Chondrocyte (in vitro differentiated cells): ENCODE data around the gene COL19A1. TPM values are rescaled to one million over a fixed set of nuclear protein-coding genes. Genes with fewer than 3 reads are reported as not detected.

ENCODE experiments used
- DNase-seq: peaks from one replicate; pipeline ENCODE4 v3.0.0; 2021; ENCODE audit warnings: mixed read lengths, low spot score
- H3K27ac Mint-ChIP-seq: one replicate; pipeline ENCODE4 v1.8.0; 2021; ENCODE audit warnings: mild to moderate bottlenecking, moderate library complexity, mixed read lengths; ENCODE audit not compliant: unreplicated experiment
- H3K27me3 Mint-ChIP-seq: 2 replicates; pipeline ENCODE4 v1.8.0; 2021; ENCODE audit warnings: low read depth, mixed read lengths
- H3K36me3 Mint-ChIP-seq: 2 replicates; pipeline ENCODE4 v1.8.0; 2021; ENCODE audit warnings: low read depth, mixed read lengths
- H3K4me1 Mint-ChIP-seq: 2 replicates; pipeline ENCODE4 v1.8.0; 2021; ENCODE audit warnings: low read depth, mild to moderate bottlenecking, mixed read lengths
- H3K4me3 Mint-ChIP-seq: one replicate; pipeline ENCODE4 v1.8.0; 2021; ENCODE audit warnings: mild to moderate bottlenecking, moderate library complexity, mixed read lengths; ENCODE audit not compliant: unreplicated experiment
- H3K9me3 Mint-ChIP-seq: 2 replicates; pipeline ENCODE4 v1.8.0; 2021; ENCODE audit warnings: low read depth, mixed read lengths
- CTCF ChIP-seq: fragments of 200-600 bp; sonication (generic); IDR thresholded peaks from 2 replicates; pipeline ENCODE4 v1.5.0; 2021; ENCODE audit warnings: antibody characterized with exemption, mild to moderate bottlenecking, moderate library complexity
- total RNA-seq: library from RNA; stranded (reverse); gene quantifications from 3 replicates; pipeline ENCODE4 v1.2.1, GENCODE V29; 2021

COL19A1 gene
- total RNA-seq, 1 donor from 2014 or later, result 2.0 TPM

DNA sequence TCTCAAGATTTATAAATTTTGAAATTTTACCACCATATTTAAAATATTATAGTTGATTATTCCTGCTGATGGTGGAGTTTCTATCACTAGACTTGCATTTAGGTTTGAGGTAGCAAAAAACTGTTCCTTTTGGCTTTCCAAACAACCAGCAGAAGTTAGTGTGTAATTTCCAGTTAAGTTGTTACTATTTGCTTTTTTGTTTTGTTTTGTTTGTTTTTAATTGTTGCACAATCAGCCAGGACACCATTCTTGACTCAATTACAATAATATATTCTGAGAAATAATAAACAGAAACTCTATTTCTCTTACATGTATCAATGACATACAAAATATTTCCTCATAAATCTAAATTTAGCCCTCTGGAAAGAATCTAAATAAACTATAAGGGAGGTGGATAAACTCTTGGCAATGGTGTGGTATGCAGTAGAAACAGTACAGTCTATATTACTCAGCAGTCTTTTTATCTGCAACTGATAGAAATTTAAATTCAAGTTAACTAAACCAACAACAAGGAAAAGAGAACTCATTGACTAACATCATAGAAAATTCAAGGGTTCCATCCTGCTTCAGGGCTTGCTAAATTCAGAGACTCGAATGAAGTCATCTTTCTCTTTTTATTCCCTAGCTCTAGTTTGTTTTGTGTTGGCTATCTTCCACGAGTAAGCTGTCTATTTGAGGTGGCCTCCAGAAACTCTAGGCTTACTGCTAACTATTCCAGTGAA, 19.4 kb upstream of the COL19A1 start:
- no peak for TF ChIP-seq CTCF
- Mint-ChIP-seq H3K9me3 (no peaks in the 10 kb centered on the region), H3K27ac (no peak overlapping the region), H3K4me3 (no peak overlapping the region), H3K36me3 (no peaks in the 10 kb centered on the region), H3K4me1 (peaks cover 9% of the 10 kb centered on the region), H3K27me3 (peaks cover 3% of the 10 kb centered on the region)
- no peak for DNase-seq

DNA sequence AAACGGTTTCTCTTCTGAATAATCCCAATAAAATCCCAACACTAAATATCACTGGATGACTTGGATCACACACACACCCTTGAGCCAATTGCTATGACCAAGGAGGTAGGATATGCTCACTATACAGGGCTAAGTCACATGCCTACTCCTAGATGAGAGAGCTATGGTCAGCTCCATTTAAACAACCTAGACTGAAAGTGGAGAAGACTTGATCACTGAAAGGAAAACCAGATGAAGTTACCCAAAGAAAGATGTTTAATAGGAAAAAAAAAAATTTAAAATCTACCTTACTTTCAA, 18.9 kb upstream of the COL19A1 start:
- H3K4me3 Mint-ChIP-seq, result no peak overlapping the region
- H3K4me1 Mint-ChIP-seq, result peaks cover 9% of the 10 kb centered on the region
- peaks cover 3% of the 10 kb centered on the region for H3K27me3 Mint-ChIP-seq
- peaks cover 2% of the 10 kb centered on the region for H3K9me3 Mint-ChIP-seq
- TF ChIP-seq CTCF, result no peak
- no peaks in the 10 kb centered on the region for H3K36me3 Mint-ChIP-seq
- DNase-seq, result no peak
- no peak overlapping the region for H3K27ac Mint-ChIP-seq

- peaks cover 6% of the 10 kb centered on the region for H3K36me3 Mint-ChIP-seq
- no peak overlapping the region for H3K4me3 Mint-ChIP-seq
- no peak for DNase-seq
- H3K27ac Mint-ChIP-seq, result no peak overlapping the region
- peaks cover 9% of the 10 kb centered on the region for H3K4me1 Mint-ChIP-seq
- H3K9me3 Mint-ChIP-seq, result peaks cover 12% of the 10 kb centered on the region
- no peaks in the 10 kb centered on the region for H3K27me3 Mint-ChIP-seq
- TF ChIP-seq CTCF, result no peak
Measured at GRCh38 chr6:69848552-69848951, 17.8 kb upstream of the COL19A1 start.

DNA sequence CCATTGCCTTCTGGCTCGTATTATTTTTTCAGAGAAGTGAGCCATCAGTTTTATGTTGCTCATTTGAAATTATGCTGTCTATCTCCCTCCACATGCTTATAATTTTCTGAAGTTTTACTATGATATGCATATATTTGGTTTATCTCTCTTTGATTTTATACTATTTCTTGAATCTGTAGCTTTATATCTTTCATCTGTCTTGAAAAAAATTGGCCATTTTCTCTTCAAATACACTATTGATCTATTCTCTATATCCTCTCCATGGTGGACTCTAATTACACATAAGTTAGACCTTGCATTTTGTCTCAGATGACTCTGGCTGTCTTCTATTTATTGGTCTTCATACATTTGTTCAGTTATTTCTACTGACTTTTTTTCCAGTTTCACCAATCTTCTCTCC, 13.7 kb upstream of the COL19A1 start:
- Mint-ChIP-seq H3K36me3 (peaks cover 6% of the 10 kb centered on the region), H3K4me3 (no peak overlapping the region), H3K9me3 (peaks cover 13% of the 10 kb centered on the region), H3K27me3 (no peaks in the 10 kb centered on the region), H3K27ac (peak overlapping the region; percentile 50), H3K4me1 (no peaks in the 10 kb centered on the region)
- TF ChIP-seq CTCF, result no peak
- no peak for DNase-seq

DNA sequence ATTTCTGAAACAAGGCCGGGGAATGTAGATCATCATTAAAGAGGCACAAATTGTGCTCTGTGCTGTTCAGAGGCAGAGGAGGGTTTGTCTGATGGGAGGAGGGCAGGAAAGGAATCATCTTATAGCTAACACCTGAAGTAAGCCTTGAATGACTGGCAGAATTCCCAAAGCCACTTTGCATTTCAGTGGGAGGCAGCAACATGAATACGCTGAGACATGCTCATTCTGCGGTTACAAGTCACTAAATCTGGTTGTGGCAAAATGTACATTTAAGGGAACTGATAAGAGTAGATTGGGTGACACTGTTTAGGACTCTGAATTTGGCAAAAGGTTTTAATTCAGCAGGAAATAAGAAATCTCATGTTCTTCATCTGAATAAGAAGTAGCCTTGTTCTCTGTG, 4.4 kb upstream of the COL19A1 start:
- DNase-seq, result no peak
- peaks cover 24% of the 10 kb centered on the region for H3K4me1 Mint-ChIP-seq
- H3K27me3 Mint-ChIP-seq, result no peaks in the 10 kb centered on the region
- H3K36me3 Mint-ChIP-seq, result peaks cover 2% of the 10 kb centered on the region
- peaks cover 5% of the 10 kb centered on the region for H3K9me3 Mint-ChIP-seq
- no peak for TF ChIP-seq CTCF
- H3K27ac Mint-ChIP-seq, result no peak overlapping the region
- no peak overlapping the region for H3K4me3 Mint-ChIP-seq
